Measurements from ENCODE around the gene ARHGAP15.
"Not testable (repeated sequence)": the region's sequence is repeated elsewhere in the genome, so short reads cannot be mapped to it uniquely, and the experiment has no call there.

The ARHGAP15 gene

DNA sequence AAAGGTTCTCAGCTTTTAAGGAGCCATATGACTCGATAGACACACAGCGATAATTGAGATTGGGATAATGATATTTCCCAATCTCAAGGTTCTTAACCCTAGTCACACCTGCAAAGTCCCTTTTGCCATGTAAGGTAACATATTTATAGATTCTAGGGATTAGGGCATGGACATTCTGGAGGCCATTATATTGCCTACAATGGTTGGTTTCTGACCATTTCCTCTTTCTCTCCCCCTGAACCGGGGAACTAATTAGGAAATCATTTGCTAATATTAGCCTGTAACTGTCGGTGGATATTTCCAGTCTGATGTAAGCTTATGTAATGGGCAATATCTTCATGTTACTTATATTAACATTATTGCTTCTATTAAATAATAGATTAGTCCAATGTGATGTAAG is 40.8 kb upstream of the ARHGAP15 start:
- TF ChIP-seq, protein P1, sequence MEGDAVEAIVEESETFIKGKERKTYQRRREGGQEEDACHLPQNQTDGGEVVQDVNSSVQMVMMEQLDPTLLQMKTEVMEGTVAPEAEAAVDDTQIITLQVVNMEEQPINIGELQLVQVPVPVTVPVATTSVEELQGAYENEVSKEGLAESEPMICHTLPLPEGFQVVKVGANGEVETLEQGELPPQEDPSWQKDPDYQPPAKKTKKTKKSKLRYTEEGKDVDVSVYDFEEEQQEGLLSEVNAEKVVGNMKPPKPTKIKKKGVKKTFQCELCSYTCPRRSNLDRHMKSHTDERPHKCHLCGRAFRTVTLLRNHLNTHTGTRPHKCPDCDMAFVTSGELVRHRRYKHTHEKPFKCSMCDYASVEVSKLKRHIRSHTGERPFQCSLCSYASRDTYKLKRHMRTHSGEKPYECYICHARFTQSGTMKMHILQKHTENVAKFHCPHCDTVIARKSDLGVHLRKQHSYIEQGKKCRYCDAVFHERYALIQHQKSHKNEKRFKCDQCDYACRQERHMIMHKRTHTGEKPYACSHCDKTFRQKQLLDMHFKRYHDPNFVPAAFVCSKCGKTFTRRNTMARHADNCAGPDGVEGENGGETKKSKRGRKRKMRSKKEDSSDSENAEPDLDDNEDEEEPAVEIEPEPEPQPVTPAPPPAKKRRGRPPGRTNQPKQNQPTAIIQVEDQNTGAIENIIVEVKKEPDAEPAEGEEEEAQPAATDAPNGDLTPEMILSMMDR (conservative IDR thresholded peaks at IDR 0.05; ENCODE audit: low read depth) = no peak
- no peak overlapping the region for H3K27ac ChIP-seq
- POLR2A ChIA-PET (ENCODE audit: low non-redundant PET) = no interaction called here
- CTCF ChIA-PET = no interaction called here
- no peak for DNase-seq (ENCODE audit: low spot score)

DNA sequence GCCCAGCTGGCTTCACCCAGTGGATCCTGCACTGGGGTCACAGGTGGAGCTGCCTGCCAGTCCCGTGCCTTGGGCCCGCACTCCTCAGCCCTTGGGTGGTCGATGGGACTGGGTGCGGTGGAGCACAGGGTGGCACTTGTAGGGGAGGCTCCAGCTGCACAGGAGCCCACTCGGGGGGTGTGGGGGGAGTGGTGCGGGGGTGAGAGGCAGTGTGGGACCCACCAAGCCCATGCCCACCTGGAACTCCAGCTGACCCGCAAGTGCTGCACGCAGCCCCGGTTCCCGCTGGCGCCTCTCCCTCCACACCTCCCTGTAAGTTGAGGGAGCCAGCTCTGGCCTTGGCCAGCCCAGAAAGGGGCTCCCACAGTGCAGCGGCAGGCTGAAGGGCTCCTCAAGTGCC is 39.7 kb upstream of the ARHGAP15 start:
- H3K27ac ChIP-seq; CTCF ChIA-PET; POLR2A ChIA-PET (ENCODE audit: low non-redundant PET); DNase-seq (ENCODE audit: low spot score): not testable (repeated sequence)

DNA sequence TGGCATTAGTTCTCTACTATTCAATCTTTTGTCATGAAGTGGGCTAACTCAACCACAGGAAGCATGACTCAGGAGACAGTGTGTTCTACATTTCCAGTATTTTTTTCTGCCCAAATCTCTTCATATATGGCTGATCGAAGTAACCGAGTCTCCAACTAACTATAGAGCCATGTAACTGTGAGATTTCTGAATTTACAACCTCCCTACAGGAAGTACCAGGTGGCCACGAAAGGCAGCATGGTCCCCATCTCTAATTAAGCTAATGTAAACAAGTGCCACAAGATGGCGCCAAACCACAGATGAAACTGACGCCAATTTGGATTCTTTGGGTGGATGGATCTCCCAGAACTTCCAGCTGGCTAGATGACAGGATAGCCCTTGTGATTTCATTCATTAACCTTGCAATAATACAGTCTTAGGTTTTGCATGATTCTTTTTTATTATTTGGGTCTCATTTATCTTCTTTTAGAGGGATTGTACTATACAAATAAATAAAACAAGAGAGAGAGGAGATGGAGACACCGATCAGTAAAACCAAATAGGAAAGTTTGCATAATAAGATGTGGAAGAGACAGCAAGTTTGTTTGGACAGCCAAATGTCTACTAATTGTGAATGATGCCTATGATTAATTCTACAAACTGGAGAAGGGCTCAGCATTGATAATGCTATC is 18.3 kb upstream of the ARHGAP15 start:
- no peak overlapping the region for H3K27ac ChIP-seq
- DNase-seq (ENCODE audit: low spot score) = peak; percentile 53
- TF ChIP-seq, protein P1 (conservative IDR thresholded peaks at IDR 0.05; ENCODE audit: low read depth) = peak; percentile 78
- ChIA-PET POLR2A (ENCODE audit: low non-redundant PET) (no interaction called here), CTCF (interaction anchor here (0.6 to 1.1 kb wide), 7 partner anchors 10 to 839 kb away, joined by 3 read pairs; no protein-coding TSS in a partner anchor)

DNA sequence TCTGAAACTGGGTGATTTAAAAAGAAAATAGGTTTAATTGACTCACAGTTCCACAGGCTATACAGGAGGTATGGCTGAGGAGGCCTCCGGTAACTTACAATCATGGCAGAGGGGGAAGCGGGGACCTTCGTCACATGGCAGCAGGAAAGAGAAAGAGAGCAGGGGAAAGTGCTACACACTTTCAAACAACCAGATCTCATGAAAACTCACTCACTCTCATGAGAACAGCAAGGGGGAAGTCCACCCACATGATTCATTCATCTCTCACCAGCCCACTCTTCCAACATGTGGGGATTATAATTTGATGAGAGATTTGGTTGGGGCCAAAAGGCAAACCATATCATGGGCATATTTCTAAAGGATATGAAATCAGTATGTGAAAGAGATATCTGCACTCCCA is 12.0 kb upstream of the ARHGAP15 start:
- no peak overlapping the region for H3K27ac ChIP-seq
- ChIA-PET POLR2A (ENCODE audit: low non-redundant PET) (no interaction called here), CTCF (interaction anchor here (0.7 kb wide), 1 partner anchor 88 kb away, joined by 3 read pairs; no protein-coding TSS in a partner anchor)
- no peak for DNase-seq (ENCODE audit: low spot score)
- TF ChIP-seq, protein P1 (conservative IDR thresholded peaks at IDR 0.05; ENCODE audit: low read depth) = no peak

DNA sequence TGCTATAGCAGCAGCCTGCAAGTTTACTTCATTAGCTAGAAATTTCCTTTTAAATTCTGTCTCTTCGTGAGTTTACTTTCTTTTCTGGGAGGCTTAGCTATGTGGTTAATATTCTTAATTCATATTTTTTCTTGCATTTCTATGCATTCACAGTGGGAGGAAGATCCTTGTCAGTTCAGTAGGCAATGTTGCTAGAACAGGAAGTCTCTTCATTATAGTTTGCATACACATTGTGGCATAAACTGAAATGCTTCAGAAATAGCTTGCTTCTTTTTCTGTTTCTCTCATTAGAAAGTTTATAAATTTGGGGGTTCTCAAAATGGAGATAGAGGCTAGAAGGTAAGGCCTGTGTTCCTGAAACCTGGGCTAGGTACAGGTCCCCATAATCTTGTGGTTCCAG is 8.1 kb upstream of the ARHGAP15 start:
- no peak for DNase-seq (ENCODE audit: low spot score)
- TF ChIP-seq, protein P1 (conservative IDR thresholded peaks at IDR 0.05; ENCODE audit: low read depth) = no peak
- ChIA-PET POLR2A (ENCODE audit: low non-redundant PET) (no interaction called here), CTCF (interaction anchor here (0.7 kb wide), 1 partner anchor 449 kb away, joined by 7 read pairs; no protein-coding TSS in a partner anchor)
- no peak overlapping the region for H3K27ac ChIP-seq

DNA sequence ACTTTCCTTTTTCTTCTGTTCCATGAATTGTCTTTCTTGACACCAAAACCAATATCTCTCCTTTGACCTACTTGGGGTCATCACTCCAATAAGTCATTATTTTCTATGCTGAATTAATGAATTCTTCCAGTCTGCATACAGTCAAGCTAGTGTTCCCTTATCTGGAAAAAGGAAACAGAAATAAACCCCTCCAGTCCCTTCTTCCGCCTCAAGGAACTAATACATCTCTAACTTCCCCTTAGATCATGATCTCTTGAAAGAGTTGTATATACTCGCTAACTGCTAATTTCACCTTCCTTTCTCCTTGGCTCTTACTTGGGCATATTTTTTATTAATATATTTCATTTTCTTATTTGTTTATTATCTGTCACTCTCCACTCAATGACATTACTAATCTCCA is 7.3 kb upstream of the ARHGAP15 start:
- POLR2A ChIA-PET (ENCODE audit: low non-redundant PET) = no interaction called here
- no peak overlapping the region for H3K27ac ChIP-seq
- TF ChIP-seq, protein P1 (conservative IDR thresholded peaks at IDR 0.05; ENCODE audit: low read depth) = no peak
- CTCF ChIA-PET = no interaction called here
- DNase-seq (ENCODE audit: low spot score) = no peak

DNA sequence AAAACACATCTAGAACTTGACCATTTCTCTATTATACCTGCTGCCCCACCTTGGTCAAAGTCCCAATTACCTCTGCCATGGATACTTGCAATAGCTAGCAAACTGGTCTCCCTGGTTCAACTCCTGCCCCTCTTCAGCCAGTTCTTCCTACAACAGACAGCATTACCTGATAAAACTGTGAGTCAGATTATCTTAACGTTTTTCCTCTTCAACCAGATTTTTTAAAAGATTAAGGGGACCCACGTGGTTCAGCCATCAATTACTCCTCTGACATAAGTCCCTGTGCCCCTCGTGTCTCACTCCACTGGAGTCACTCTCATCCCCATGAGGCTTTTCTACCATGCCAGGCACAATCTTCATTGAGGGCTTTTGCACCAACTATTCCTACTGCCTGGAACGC is 5.3 kb upstream of the ARHGAP15 start:
- DNase-seq (ENCODE audit: low spot score) = no peak
- ChIA-PET POLR2A (ENCODE audit: low non-redundant PET) (no interaction called here), CTCF (no interaction called here)
- TF ChIP-seq, protein P1 (conservative IDR thresholded peaks at IDR 0.05; ENCODE audit: low read depth) = no peak
- H3K27ac ChIP-seq = no peak overlapping the region

Measured in RWPE1 (cell line).